HL-60/S4 treated with retinoic acid at 250 ng/mL for 4 days and 3 days (cell line): ENCODE results near the gene ARPC4.
"Not testable (repeated sequence)": the region's sequence is repeated elsewhere in the genome, so short reads cannot be mapped to it uniquely, and the experiment has no call there.

ENCODE experiments used
- in situ Hi-C: fragments of 300-500 bp; cut with MboI; formaldehyde crosslinking; loops from 2 replicates; pipeline ENCODE4 v1.7.0; 2022; ENCODE audit warnings: low sequenced_read_pairs

Gene ARPC4

GRCh38 chr3:9851926-9852325 lies 59.0 kb downstream of the ARPC4 start:
- in situ Hi-C loops: not testable (repeated sequence)

DNA sequence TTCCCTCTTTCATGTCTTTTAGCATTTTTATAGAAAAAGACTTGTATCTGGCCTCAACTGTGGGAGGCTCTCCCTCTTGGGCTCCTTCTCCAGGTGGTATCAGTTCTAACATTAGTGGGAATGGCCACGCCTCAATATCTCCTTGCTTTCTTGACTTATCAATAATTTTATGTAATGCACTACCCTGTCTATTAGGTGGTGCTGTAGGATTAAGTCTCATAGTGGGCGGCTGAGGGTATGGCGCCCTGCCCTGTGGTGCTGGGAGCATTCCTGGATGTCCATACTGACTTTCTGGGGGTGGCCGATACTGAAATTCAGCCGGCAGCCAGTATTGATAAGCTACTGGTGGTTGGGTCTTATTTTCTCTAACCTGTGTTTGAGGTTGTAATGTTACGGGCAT lies 59.6 kb downstream of the ARPC4 start:
- in situ Hi-C loops: no loop called here

DNA sequence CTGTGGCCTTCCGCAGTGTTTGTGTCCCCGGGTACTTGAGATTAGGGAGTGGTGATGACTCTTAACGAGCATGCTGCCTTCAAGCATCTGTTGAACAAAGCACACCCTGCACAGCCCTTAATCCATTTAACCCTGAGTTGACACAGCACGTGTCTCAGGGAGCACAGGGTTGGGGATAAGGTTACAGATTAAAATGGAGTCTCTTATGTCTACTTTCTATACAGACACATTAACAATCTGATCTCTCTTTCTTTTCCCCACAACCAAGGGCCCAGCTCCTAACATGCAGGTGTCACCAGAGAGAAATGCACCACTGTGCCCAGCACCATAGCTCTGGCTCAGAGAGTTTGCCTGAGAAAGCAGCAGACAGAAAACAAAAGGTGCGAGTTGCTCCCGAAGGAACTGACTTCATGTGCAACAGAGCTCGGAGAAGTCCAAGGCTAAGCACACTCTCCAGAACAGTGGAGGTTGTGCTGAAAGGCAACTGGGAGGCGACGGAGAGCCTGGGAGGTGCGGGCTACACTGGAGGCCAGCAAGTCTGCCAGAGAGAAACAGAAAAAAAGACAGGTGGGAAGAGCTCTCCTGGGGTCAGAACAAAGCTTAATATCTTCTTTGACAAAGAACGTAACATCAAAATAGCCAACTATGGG lies 61.5 kb downstream of the ARPC4 start:
- in situ Hi-C loops: not testable (repeated sequence)

DNA sequence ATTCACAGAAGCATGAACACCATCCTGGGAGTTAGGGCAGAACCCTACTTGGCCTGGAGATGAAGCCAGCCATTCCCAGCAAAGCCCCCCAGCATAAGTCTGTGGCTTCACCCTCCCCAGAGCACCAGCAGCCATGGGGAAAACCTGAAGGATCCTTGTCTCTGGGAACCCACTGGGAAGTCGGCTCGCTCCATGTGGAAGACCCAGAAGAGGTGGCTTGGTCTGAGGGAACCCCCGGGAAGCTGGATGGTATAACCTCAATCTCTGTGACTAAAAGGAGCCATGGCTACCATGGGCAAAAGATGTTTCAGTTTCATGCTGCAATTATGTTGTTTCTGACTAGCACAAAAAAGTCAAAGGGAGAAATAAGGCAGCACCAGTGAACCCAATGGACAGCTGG lies 62.7 kb downstream of the ARPC4 start:
- in situ Hi-C loops: no loop called here
